CD14-positive monocyte (primary cell): Measurements from ENCODE around the gene CCDC197. TPM values are rescaled to one million over a fixed set of nuclear protein-coding genes. Genes with fewer than 3 reads are reported as not detected.

Source experiments
- DNase-seq, 3 donors: peaks; one replicate each; pipeline ENCODE4 v3.0.0-alpha.2; 2011 to 2022
- H2AFZ ChIP-seq: 2 replicates; pipeline ENCODE4 v1.6.0; 2012; ENCODE audit warnings: mild to moderate bottlenecking, low read depth, low read length, inconsistent platforms; ENCODE audit not compliant: insufficient read depth, poor library complexity, severe bottlenecking
- H3K27ac ChIP-seq, 2 donors: 1 replicate in 1 of 2; 2 replicates in 1 of 2; pipeline ENCODE4 v1.5.1; 2012 to 2013; ENCODE audit warnings: low read length in 2 of 2, control low read depth in 1 of 2, inconsistent platforms in 1 of 2, low read depth in 1 of 2, mild to moderate bottlenecking in 1 of 2
- H3K27me3 ChIP-seq, 2 donors: one replicate each; pipeline versions ENCODE4 v1.6.0 to v1.6.1; 2011 to 2013; ENCODE audit warnings: low read length in 2 of 2; ENCODE audit not compliant: control insufficient read depth in 2 of 2, insufficient read depth in 2 of 2
- H3K36me3 ChIP-seq, 2 donors: replicated peaks in 1 of 2; 1 replicate in 1 of 2; 2 replicates in 1 of 2; pipeline versions ENCODE4 v1.5.1 to v1.6.1; 2012 to 2013; ENCODE audit warnings: low read length in 2 of 2, control low read depth in 1 of 2, inconsistent platforms in 1 of 2, mild to moderate bottlenecking in 1 of 2; ENCODE audit not compliant: insufficient read depth in 2 of 2, control insufficient read depth in 1 of 2
- H3K4me1 ChIP-seq, 2 donors: 1 replicate in 1 of 2; 2 replicates in 1 of 2; pipeline versions ENCODE4 v1.5.1 to v1.6.1; 2012 to 2013; ENCODE audit warnings: low read length in 2 of 2, control low read depth in 1 of 2, inconsistent platforms in 1 of 2, mild to moderate bottlenecking in 1 of 2, moderate library complexity in 1 of 2; ENCODE audit not compliant: insufficient read depth in 2 of 2, control insufficient read depth in 1 of 2
- H3K4me2 ChIP-seq: replicated peaks from 2 replicates; pipeline ENCODE3; 2012; ENCODE audit warnings: low read length, moderate library complexity, mild to moderate bottlenecking; ENCODE audit not compliant: poor library complexity, severe bottlenecking; ENCODE audit errors: extremely low read depth
- H3K4me3 ChIP-seq, 3 experiments: fragments of 200-600 bp in 1 of 3; sonication (generic) in 1 of 3; replicated peaks in 1 of 3; 1 replicate in 2 of 3; 2 replicates in 1 of 3; pipeline ENCODE4 v1.5.1; 2011 to 2013; ENCODE audit warnings: low read length in 3 of 3, mild to moderate bottlenecking in 3 of 3, control low read depth in 2 of 3, low read depth in 2 of 3, inconsistent platforms in 1 of 3, moderate library complexity in 1 of 3
- H3K79me2 ChIP-seq: 2 replicates; pipeline ENCODE4 v1.6.0; 2012; ENCODE audit warnings: mild to moderate bottlenecking, control low read depth, inconsistent platforms, low read length, moderate library complexity; ENCODE audit not compliant: insufficient read depth
- H3K9ac ChIP-seq: 2 replicates; pipeline ENCODE4 v1.6.0; 2017; ENCODE audit warnings: low read length, mild to moderate bottlenecking; ENCODE audit not compliant: insufficient read depth, poor library complexity, severe bottlenecking
- H3K9me3 ChIP-seq, 2 donors: replicated peaks in 1 of 2; 1 replicate in 1 of 2; 2 replicates in 1 of 2; pipeline versions ENCODE4 v1.5.1 to v1.6.1; 2012 to 2013; ENCODE audit warnings: low read length in 2 of 2, control low read depth in 1 of 2; ENCODE audit not compliant: control insufficient read depth in 1 of 2, insufficient read depth in 1 of 2
- H4K20me1 ChIP-seq: 2 replicates; pipeline ENCODE4 v1.6.0; 2012; ENCODE audit warnings: mild to moderate bottlenecking, low read length, control low read depth, moderate library complexity; ENCODE audit not compliant: insufficient read depth
- H3K27ac Mint-ChIP-seq, 7 donors: one replicate each; pipeline ENCODE4 v1.8.0; 2020; ENCODE audit warnings: mild to moderate bottlenecking in 7 of 7, mixed read lengths in 7 of 7, moderate library complexity in 6 of 7, inconsistent platforms in 2 of 7
- H3K27me3 Mint-ChIP-seq, 3 donors: one replicate each; pipeline ENCODE4 v1.8.0; 2021 to 2022; ENCODE audit warnings: low read depth in 3 of 3, mild to moderate bottlenecking in 3 of 3, mixed read lengths in 3 of 3, moderate library complexity in 3 of 3, inconsistent platforms in 1 of 3
- H3K36me3 Mint-ChIP-seq, 2 donors: one replicate each; pipeline ENCODE4 v1.8.0; 2020; ENCODE audit warnings: mixed read lengths in 2 of 2, inconsistent platforms in 1 of 2, mild to moderate bottlenecking in 1 of 2
- H3K4me1 Mint-ChIP-seq: one replicate; pipeline ENCODE4 v1.8.0; 2020; ENCODE audit warnings: mild to moderate bottlenecking, mixed read lengths
- H3K4me3 Mint-ChIP-seq, 2 donors: one replicate each; pipeline ENCODE4 v1.8.0; 2020; ENCODE audit warnings: mild to moderate bottlenecking in 2 of 2, mixed read lengths in 2 of 2, moderate library complexity in 1 of 2
- H3K9me3 Mint-ChIP-seq, 7 donors: one replicate each; pipeline ENCODE4 v1.8.0; 2020 to 2022; ENCODE audit warnings: mixed read lengths in 7 of 7, mild to moderate bottlenecking in 6 of 7, moderate library complexity in 6 of 7, inconsistent platforms in 2 of 7
- WGBS: methylation state at CpG from one replicate; pipeline ENCODE4 v1.1.5; 2013; ENCODE audit warnings: missing lambda C conversion rate; ENCODE audit not compliant: insufficient coverage; 5-methylcytosine and 5-hydroxymethylcytosine counted together
- intact Hi-C, 2 donors: fragments of 100-400 bp; cut with micrococcal nuclease; formaldehyde crosslinking; loops; one replicate each; pipeline versions ENCODE4 v1.15.0 to v1.15.1; 2023
- polyA plus RNA-seq, 3 donors: library from polyadenylated mRNA; depleted of rRNA in 1 of 3; unstranded in 2 of 3; stranded (reverse) in 1 of 3; fragments of 300-500 nt in 2 of 3; fragments of >200 nt in 1 of 3; fragmentation: Illumina TruSeq in 2 of 3; gene quantifications; 1 replicate in 2 of 3; 2 replicates in 1 of 3; pipeline ENCODE4 v1.2.3, GENCODE V29; 2012 to 2021
- TF ChIP-seq, protein P1 (sequence below): fragments of 200-600 bp; IDR thresholded peaks from one replicate; pipeline ENCODE4 v1.8.0; 2022; ENCODE audit warnings: antibody characterized with exemption, mild to moderate bottlenecking

CCDC197 gene
- polyA plus RNA-seq, 3 donors = not detected

DNA sequence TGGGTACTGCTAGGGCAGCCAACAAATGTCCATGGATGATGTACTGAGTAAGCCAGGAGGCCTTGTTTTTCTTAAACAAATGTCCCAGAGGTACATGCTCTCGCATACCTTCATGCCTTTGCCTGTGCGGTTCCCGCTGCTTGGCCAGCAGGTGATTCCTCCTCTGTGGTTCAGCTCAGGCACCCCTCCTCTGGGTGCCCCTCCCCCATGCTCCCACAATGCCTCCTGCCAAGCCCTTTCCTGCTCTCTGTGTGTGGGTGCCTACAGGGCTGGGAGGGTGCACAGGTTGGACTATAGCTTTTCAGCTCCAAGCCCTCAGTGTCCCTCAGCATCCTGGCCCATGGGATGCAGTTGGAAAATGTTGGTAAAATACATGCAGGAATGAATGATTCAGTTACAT, 44.3 kb upstream of the CCDC197 start:
- H3K27ac Mint-ChIP-seq = peak overlapping the region in 1 of 7 donors; percentile 57
- TF ChIP-seq, protein P1, sequence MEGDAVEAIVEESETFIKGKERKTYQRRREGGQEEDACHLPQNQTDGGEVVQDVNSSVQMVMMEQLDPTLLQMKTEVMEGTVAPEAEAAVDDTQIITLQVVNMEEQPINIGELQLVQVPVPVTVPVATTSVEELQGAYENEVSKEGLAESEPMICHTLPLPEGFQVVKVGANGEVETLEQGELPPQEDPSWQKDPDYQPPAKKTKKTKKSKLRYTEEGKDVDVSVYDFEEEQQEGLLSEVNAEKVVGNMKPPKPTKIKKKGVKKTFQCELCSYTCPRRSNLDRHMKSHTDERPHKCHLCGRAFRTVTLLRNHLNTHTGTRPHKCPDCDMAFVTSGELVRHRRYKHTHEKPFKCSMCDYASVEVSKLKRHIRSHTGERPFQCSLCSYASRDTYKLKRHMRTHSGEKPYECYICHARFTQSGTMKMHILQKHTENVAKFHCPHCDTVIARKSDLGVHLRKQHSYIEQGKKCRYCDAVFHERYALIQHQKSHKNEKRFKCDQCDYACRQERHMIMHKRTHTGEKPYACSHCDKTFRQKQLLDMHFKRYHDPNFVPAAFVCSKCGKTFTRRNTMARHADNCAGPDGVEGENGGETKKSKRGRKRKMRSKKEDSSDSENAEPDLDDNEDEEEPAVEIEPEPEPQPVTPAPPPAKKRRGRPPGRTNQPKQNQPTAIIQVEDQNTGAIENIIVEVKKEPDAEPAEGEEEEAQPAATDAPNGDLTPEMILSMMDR = no peak
- H4K20me1 ChIP-seq = no peaks in the 10 kb centered on the region
- no peak overlapping the region for H3K9ac ChIP-seq
- H3K27me3 Mint-ChIP-seq = peaks cover 0 to 4% (median 0%) of the 10 kb centered on the region in 3 donors
- no peaks in the 10 kb centered on the region for H3K79me2 ChIP-seq
- no peaks in the 10 kb centered on the region for H3K9me3 ChIP-seq
- H3K4me2 ChIP-seq = no peak overlapping the region
- DNase-seq = no peak
- no peak overlapping the region for H3K27ac ChIP-seq
- H3K27me3 ChIP-seq = no peaks in the 10 kb centered on the region
- 70% methylated on average over 2 of the region's 3 CpGs for WGBS
- H2AFZ ChIP-seq = no peak overlapping the region
- peaks cover 50 to 51% of the 10 kb centered on the region in 2 donors for H3K4me1 ChIP-seq
- peaks cover 0 to 3% (median 0%) of the 10 kb centered on the region in 7 donors for H3K9me3 Mint-ChIP-seq
- H3K4me3 ChIP-seq = no peak overlapping the region
- peaks cover 10 to 15% of the 10 kb centered on the region in 2 donors for H3K36me3 Mint-ChIP-seq
- peaks cover 56% of the 10 kb centered on the region for H3K4me1 Mint-ChIP-seq
- H3K4me3 Mint-ChIP-seq = no peak overlapping the region
- H3K36me3 ChIP-seq = no peaks in the 10 kb centered on the region
- intact Hi-C loops = no loop called here

DNA sequence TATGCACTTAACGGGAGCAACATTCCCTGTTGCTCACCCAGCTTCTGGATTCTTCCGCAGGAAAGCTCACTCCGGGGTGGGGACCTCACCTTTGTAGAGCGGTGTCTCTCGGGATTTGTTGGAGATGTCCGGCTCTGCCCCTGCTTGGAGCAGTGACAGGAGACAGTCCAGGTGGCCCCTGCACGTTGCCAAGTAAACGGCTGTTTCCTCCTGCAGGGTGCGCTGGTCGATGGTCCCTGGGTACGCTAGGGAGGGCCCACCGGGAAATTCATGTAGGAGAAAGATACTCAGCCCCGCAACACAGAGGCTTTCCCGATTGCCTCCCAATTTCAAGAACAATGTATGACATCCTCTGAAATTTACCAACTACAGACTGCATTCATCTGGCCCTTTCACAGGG, 43.8 kb upstream of the CCDC197 start:
- no peak overlapping the region for H3K4me3 Mint-ChIP-seq
- Histone ChIP-seq H3K4me2 (no peak overlapping the region), H3K4me1 (peaks cover 54 to 55% of the 10 kb centered on the region in 2 donors), H3K4me3 (no peak overlapping the region), H3K27ac (peak overlapping the region in 1 of 2 donors; percentile 16), H3K9me3 (no peaks in the 10 kb centered on the region), H4K20me1 (no peaks in the 10 kb centered on the region), H3K27me3 (no peaks in the 10 kb centered on the region), H3K36me3 (no peaks in the 10 kb centered on the region), H3K79me2 (no peaks in the 10 kb centered on the region), H2AFZ (no peak overlapping the region), H3K9ac (no peak overlapping the region)
- H3K4me1 Mint-ChIP-seq = peaks cover 60% of the 10 kb centered on the region
- H3K36me3 Mint-ChIP-seq = peaks cover 10 to 14% of the 10 kb centered on the region in 2 donors
- DNase-seq = peak in 1 of 3 donors; percentile 25
- peak overlapping the region in 4 of 7 donors; percentile 57 to 99 (median 83) for H3K27ac Mint-ChIP-seq
- 52% methylated on average over 14 of the region's 14 CpGs for WGBS
- intact Hi-C loops = no loop called here
- peaks cover 0 to 3% (median 0%) of the 10 kb centered on the region in 7 donors for H3K9me3 Mint-ChIP-seq
- peaks cover 0 to 4% (median 0%) of the 10 kb centered on the region in 3 donors for H3K27me3 Mint-ChIP-seq
- TF ChIP-seq, protein P1 = peak; percentile 18
